ENCODE measurements around the gene PDIA5. TPM values are rescaled to one million over a fixed set of nuclear protein-coding genes. Genes with fewer than 3 reads are reported as not detected.

The PDIA5 gene
- total RNA-seq, 1 experiment from 2014 or later: 28.6 TPM

- intact Hi-C loops (cut with micrococcal nuclease; ENCODE audit: unreplicated experiment): no loop called here
- Histone ChIP-seq H3K27ac (ENCODE audit: low read depth, low read length, poor library complexity, severe bottlenecking) (no peak overlapping the region), H3K4me1 (ENCODE audit: insufficient read depth, low read length, poor library complexity, severe bottlenecking) (no peaks in the 10 kb centered on the region), H3K4me3 (ENCODE audit: low read depth, low read length, poor library complexity, severe bottlenecking) (no peak overlapping the region), H3K36me3 (ENCODE audit: insufficient read depth, low read length, poor library complexity, severe bottlenecking) (no peaks in the 10 kb centered on the region), H3K27me3 (replicated peaks; ENCODE audit: insufficient read depth, low read depth, low read length, poor library complexity) (peaks cover 82% of the 10 kb centered on the region), H3K9me3 (ENCODE audit: low read depth, low read length, poor library complexity, severe bottlenecking) (no peaks in the 10 kb centered on the region)
- CTCF ChIA-PET: no interaction called here
- BruUV-seq (replicated peaks): no TSS peak
- POLR2A ChIA-PET (ENCODE audit: low non-redundant PET): interaction anchor here (0.6 kb wide), 1 partner anchor 22 kb away, joined by 3 read pairs; no protein-coding TSS in a partner anchor
- TF ChIP-seq CTCF (conservative IDR thresholded peaks at IDR 0.05; ENCODE audit: low read depth, low read length): no peak
- TF ChIP-seq EZH2 (IDR thresholded peaks at IDR 0.05; ENCODE audit: borderline replicate concordance, low read depth, low read length, poor library complexity, severe bottlenecking): no peak
- no peak for DNase-seq (ENCODE audit: low spot score)
Observed at GRCh38 chr3:123019591-123019990, 47.2 kb upstream of the PDIA5 start.

GRCh38 chr3:123020709-123021108 lies 46.1 kb upstream of the PDIA5 start:
- Histone ChIP-seq H3K27me3 (replicated peaks; ENCODE audit: insufficient read depth, low read depth, low read length, poor library complexity) (peaks cover 83% of the 10 kb centered on the region), H3K4me3 (ENCODE audit: low read depth, low read length, poor library complexity, severe bottlenecking) (no peak overlapping the region), H3K4me1 (ENCODE audit: insufficient read depth, low read length, poor library complexity, severe bottlenecking) (no peaks in the 10 kb centered on the region), H3K9me3 (ENCODE audit: low read depth, low read length, poor library complexity, severe bottlenecking) (no peaks in the 10 kb centered on the region), H3K27ac (ENCODE audit: low read depth, low read length, poor library complexity, severe bottlenecking) (no peak overlapping the region), H3K36me3 (ENCODE audit: insufficient read depth, low read length, poor library complexity, severe bottlenecking) (no peaks in the 10 kb centered on the region)
- POLR2A ChIA-PET (ENCODE audit: low non-redundant PET): no interaction called here
- TF ChIP-seq EZH2 (IDR thresholded peaks at IDR 0.05; ENCODE audit: borderline replicate concordance, low read depth, low read length, poor library complexity, severe bottlenecking) (no peak), CTCF (conservative IDR thresholded peaks at IDR 0.05; ENCODE audit: low read depth, low read length) (no peak)
- DNase-seq (ENCODE audit: low spot score): no peak
- intact Hi-C loops (cut with micrococcal nuclease; ENCODE audit: unreplicated experiment): no loop called here
- CTCF ChIA-PET: no interaction called here
- no TSS peak for BruUV-seq (replicated peaks)

- BruUV-seq (replicated peaks): no TSS peak
- intact Hi-C loops (cut with micrococcal nuclease; ENCODE audit: unreplicated experiment): no loop called here
- POLR2A ChIA-PET (ENCODE audit: low non-redundant PET): no interaction called here
- Histone ChIP-seq H3K4me1 (ENCODE audit: insufficient read depth, low read length, poor library complexity, severe bottlenecking) (no peaks in the 10 kb centered on the region), H3K27ac (ENCODE audit: low read depth, low read length, poor library complexity, severe bottlenecking) (no peak overlapping the region), H3K36me3 (ENCODE audit: insufficient read depth, low read length, poor library complexity, severe bottlenecking) (no peaks in the 10 kb centered on the region), H3K9me3 (ENCODE audit: low read depth, low read length, poor library complexity, severe bottlenecking) (no peaks in the 10 kb centered on the region), H3K4me3 (ENCODE audit: low read depth, low read length, poor library complexity, severe bottlenecking) (no peak overlapping the region), H3K27me3 (replicated peaks; ENCODE audit: insufficient read depth, low read depth, low read length, poor library complexity) (peaks cover 88% of the 10 kb centered on the region)
- CTCF ChIA-PET: no interaction called here
- no peak for DNase-seq (ENCODE audit: low spot score)
- TF ChIP-seq CTCF (conservative IDR thresholded peaks at IDR 0.05; ENCODE audit: low read depth, low read length): no peak
- no peak for TF ChIP-seq EZH2 (IDR thresholded peaks at IDR 0.05; ENCODE audit: borderline replicate concordance, low read depth, low read length, poor library complexity, severe bottlenecking)
Observed at GRCh38 chr3:123021388-123021787, 45.4 kb upstream of the PDIA5 start.

Measured in A673 (cell line).